Measurements from ENCODE around the gene AMZ1. TPM values are rescaled to one million over a fixed set of nuclear protein-coding genes. Genes with fewer than 3 reads are reported as not detected.

Gene AMZ1
- total RNA-seq, 2 experiments from 2014 or later, result 0.11 to 0.14 TPM

GRCh38 chr7:2701832-2702593, 14.0 kb downstream of the AMZ1 start:
- no peak for ATAC-seq
- Mint-ChIP-seq H3K27me3 (peaks cover 14% of the 10 kb centered on the region), H3K4me1 (ENCODE audit: low read depth) (peaks cover 23% of the 10 kb centered on the region), H3K27ac (no peak overlapping the region), H3K36me3 (ENCODE audit: low read depth) (no peaks in the 10 kb centered on the region), H3K4me3 (no peak overlapping the region), H3K9me3 (no peaks in the 10 kb centered on the region)
- intact Hi-C loops (cut with micrococcal nuclease), result no loop called here
- CTCF ChIA-PET, result interaction anchor here (1.3 to 6.3 kb wide), 2 partner anchors 8 to 11 kb away, joined by 3 to 92 read pairs; no protein-coding TSS in a partner anchor
- POLR2A ChIA-PET, result interaction anchor here (0.9 to 3.2 kb wide), 2 partner anchors 8 to 18 kb away, joined by 3 to 17 read pairs; no protein-coding TSS in a partner anchor
- no peak for DNase-seq
- no peak for TF ChIP-seq CTCF (IDR thresholded peaks at IDR 0.05)

GRCh38 chr7:2702594-2702957, 14.6 kb downstream of the AMZ1 start:
- no peak overlapping the region for H3K4me3 Mint-ChIP-seq
- H3K27ac Mint-ChIP-seq, result no peak overlapping the region
- peaks cover 23% of the 10 kb centered on the region for H3K4me1 Mint-ChIP-seq (ENCODE audit: low read depth)
- ATAC-seq (no peak), DNase-seq (no peak)
- TF ChIP-seq CTCF (IDR thresholded peaks at IDR 0.05), result no peak
- POLR2A ChIA-PET, result no interaction called here
- intact Hi-C loops (cut with micrococcal nuclease), result no loop called here
- H3K36me3 Mint-ChIP-seq (ENCODE audit: low read depth), result no peaks in the 10 kb centered on the region
- H3K27me3 Mint-ChIP-seq, result peaks cover 11% of the 10 kb centered on the region
- CTCF ChIA-PET, result interaction anchor here (1.3 kb wide), 1 partner anchor 11 kb away, joined by 3 read pairs; no protein-coding TSS in a partner anchor
- H3K9me3 Mint-ChIP-seq, result no peaks in the 10 kb centered on the region

GRCh38 chr7:2705371-2706096, 17.5 kb downstream of the AMZ1 start:
- no peaks in the 10 kb centered on the region for H3K36me3 Mint-ChIP-seq (ENCODE audit: low read depth)
- CTCF ChIA-PET, result interaction anchor here (1.3 to 15.0 kb wide), 3 partner anchors 13 to 36 kb away, joined by 3 to 249 read pairs (median 5); no protein-coding TSS in a partner anchor
- POLR2A ChIA-PET, result interaction anchor here (0.6 to 2.1 kb wide), 2 partner anchors 10 to 70 kb away, joined by 3 to 9 read pairs; no protein-coding TSS in a partner anchor
- no peak overlapping the region for H3K27ac Mint-ChIP-seq
- peaks cover 10% of the 10 kb centered on the region for H3K27me3 Mint-ChIP-seq
- no peak for TF ChIP-seq CTCF (IDR thresholded peaks at IDR 0.05)
- ATAC-seq (no peak), DNase-seq (no peak)
- H3K4me1 Mint-ChIP-seq (ENCODE audit: low read depth), result peaks cover 15% of the 10 kb centered on the region
- H3K9me3 Mint-ChIP-seq, result no peaks in the 10 kb centered on the region
- no peak overlapping the region for H3K4me3 Mint-ChIP-seq
- intact Hi-C loops (cut with micrococcal nuclease), result no loop called here

GRCh38 chr7:2706685-2707126, 18.7 kb downstream of the AMZ1 start:
- Mint-ChIP-seq H3K4me3 (no peak overlapping the region), H3K27me3 (peaks cover 12% of the 10 kb centered on the region), H3K27ac (no peak overlapping the region), H3K36me3 (ENCODE audit: low read depth) (no peaks in the 10 kb centered on the region), H3K9me3 (no peaks in the 10 kb centered on the region), H3K4me1 (ENCODE audit: low read depth) (peaks cover 23% of the 10 kb centered on the region)
- no peak for TF ChIP-seq CTCF (IDR thresholded peaks at IDR 0.05)
- no peak for DNase-seq
- CTCF ChIA-PET, result interaction anchor here (1.2 to 15.0 kb wide), 5 partner anchors 8 to 37 kb away, joined by 3 to 249 read pairs (median 5); no protein-coding TSS in a partner anchor
- intact Hi-C loops (cut with micrococcal nuclease), result no loop called here
- ATAC-seq, result no peak
- POLR2A ChIA-PET, result interaction anchor here (2.1 kb wide), 1 partner anchor 9 kb away, joined by 9 read pairs; no protein-coding TSS in a partner anchor
